ENCODE results near the gene GALNT17. TPM values are rescaled to one million over a fixed set of nuclear protein-coding genes. Genes with fewer than 3 reads are reported as not detected.

GALNT17 gene
- total and polyA plus RNA-seq, 4 donors, result 2.8 to 10.8 (median 7.4) TPM

DNA sequence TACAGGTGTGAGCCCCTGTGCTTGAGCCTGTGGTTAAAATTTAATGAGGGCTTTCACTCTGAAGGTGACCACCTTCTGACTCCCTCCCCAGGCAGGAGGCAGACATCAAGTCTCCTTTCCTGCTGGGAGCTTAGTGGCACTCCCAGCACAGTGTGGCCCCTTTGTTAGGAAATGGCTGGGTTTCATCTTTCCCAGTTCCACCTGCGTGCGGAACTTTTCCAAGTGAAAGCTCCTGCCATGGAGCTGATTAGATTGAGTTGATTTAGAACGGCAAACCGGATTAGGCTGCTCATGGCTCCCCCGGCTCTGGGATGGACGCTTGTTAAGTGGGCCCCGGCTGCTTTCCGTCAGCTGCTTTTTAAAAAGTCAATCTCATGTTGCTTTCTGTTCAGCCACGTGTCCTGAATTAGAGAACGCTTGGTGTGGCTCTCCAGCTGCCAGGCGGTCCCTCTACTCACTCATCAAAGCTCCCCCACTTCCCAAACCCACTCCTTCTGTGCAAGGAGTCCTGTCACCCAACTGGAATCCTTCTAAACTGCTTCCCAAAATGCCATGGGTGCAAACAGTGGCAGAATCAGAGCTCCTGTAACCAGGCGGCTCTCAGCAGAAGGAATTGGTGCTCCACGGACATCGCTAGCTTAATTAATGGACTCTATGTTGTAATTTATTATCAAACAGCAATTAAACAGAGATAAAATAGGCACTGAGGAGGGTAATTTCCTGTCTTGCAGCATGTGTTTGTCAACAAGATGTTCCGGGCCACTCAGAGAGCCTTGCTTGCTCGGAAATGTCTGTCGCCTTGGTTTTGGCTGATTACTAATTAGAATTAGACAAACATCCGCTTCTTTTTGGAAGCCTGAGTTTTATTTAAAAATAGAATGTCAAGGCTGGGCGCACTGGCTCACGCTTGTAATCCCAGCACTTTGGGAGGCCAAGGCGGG is 551.2 kb downstream of the GALNT17 start:
- TF ChIP-seq, protein P1, sequence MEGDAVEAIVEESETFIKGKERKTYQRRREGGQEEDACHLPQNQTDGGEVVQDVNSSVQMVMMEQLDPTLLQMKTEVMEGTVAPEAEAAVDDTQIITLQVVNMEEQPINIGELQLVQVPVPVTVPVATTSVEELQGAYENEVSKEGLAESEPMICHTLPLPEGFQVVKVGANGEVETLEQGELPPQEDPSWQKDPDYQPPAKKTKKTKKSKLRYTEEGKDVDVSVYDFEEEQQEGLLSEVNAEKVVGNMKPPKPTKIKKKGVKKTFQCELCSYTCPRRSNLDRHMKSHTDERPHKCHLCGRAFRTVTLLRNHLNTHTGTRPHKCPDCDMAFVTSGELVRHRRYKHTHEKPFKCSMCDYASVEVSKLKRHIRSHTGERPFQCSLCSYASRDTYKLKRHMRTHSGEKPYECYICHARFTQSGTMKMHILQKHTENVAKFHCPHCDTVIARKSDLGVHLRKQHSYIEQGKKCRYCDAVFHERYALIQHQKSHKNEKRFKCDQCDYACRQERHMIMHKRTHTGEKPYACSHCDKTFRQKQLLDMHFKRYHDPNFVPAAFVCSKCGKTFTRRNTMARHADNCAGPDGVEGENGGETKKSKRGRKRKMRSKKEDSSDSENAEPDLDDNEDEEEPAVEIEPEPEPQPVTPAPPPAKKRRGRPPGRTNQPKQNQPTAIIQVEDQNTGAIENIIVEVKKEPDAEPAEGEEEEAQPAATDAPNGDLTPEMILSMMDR (IDR thresholded peaks at IDR 0.05; ENCODE audit: control extremely low read depth, extremely low read depth), result no peak
- no peaks in the 10 kb centered on the region for H3K36me3 ChIP-seq (ENCODE audit: control insufficient read depth in 4 of 4, insufficient read depth in 4 of 4, low read length in 4 of 4)
- no peak overlapping the region for H3K4me3 ChIP-seq
- peaks cover 0 to 2% (median 0%) of the 10 kb centered on the region in 4 donors for H3K9me3 ChIP-seq (ENCODE audit: control insufficient read depth in 4 of 4, insufficient read depth in 3 of 4, low read length in 3 of 4)
- H3K9ac ChIP-seq (ENCODE audit: insufficient read depth in 1 of 2, low read length in 2 of 2), result peak overlapping the region in 1 of 2 donors; percentile 49
- H3K4me1 ChIP-seq (ENCODE audit: control insufficient read depth in 5 of 5, insufficient read depth in 5 of 5, low read length in 5 of 5), result peaks cover 0 to 32% (median 12%) of the 10 kb centered on the region in 5 donors
- no peak overlapping the region for H3K27ac ChIP-seq (ENCODE audit: low read depth in 1 of 2, low read length in 1 of 2)
- DNase-seq, result peak; percentile 83 to 94 (median 90)
- ATAC-seq (ENCODE audit: insufficient read depth, low FRiP score), result no peak
- 38 to 40% methylated on average over 21 of the region's 21 CpGs for WGBS, 2 donors
- no peaks in the 10 kb centered on the region for H3K27me3 ChIP-seq (ENCODE audit: control insufficient read depth in 3 of 3, insufficient read depth in 3 of 3, low read length in 2 of 3)

DNA sequence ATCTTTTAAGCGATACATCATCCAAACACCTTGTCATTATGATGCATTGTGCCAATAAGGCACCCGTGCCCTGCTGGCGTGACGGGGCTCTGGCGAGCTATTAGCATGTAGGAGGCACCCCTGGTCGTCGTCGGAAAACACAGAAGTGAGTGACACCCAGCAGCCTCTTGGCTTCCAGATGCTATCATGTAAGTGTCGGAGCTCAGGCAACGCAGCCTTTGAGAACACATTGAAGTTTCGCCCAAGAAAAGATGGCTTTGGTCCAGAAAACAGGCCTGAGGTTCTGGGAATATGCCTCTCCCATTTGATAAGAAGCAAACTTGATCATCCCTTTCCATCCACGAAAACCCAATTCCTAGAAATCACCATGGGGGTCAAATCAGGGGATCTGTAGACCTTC is 555.3 kb downstream of the GALNT17 start:
- peak; percentile 63 to 84 (median 79) for DNase-seq
- TF ChIP-seq, protein P1 (IDR thresholded peaks at IDR 0.05; ENCODE audit: control extremely low read depth, extremely low read depth), result no peak
- Histone ChIP-seq H3K4me1 (ENCODE audit: control insufficient read depth in 5 of 5, insufficient read depth in 5 of 5, low read length in 5 of 5) (peaks cover 0 to 35% (median 12%) of the 10 kb centered on the region in 5 donors), H3K9me3 (ENCODE audit: control insufficient read depth in 4 of 4, insufficient read depth in 3 of 4, low read length in 3 of 4) (peaks cover 0 to 2% (median 0%) of the 10 kb centered on the region in 4 donors), H3K4me3 (no peak overlapping the region), H3K36me3 (ENCODE audit: control insufficient read depth in 4 of 4, insufficient read depth in 4 of 4, low read length in 4 of 4) (no peaks in the 10 kb centered on the region), H3K27ac (ENCODE audit: low read depth in 1 of 2, low read length in 1 of 2) (no peak overlapping the region), H3K9ac (ENCODE audit: insufficient read depth in 1 of 2, low read length in 2 of 2) (no peak overlapping the region), H3K27me3 (ENCODE audit: control insufficient read depth in 3 of 3, insufficient read depth in 3 of 3, low read length in 2 of 3) (no peaks in the 10 kb centered on the region)
- WGBS, 2 donors, result 68 to 77% methylated on average over 12 of the region's 12 CpGs
- no peak for ATAC-seq (ENCODE audit: insufficient read depth, low FRiP score)

DNA sequence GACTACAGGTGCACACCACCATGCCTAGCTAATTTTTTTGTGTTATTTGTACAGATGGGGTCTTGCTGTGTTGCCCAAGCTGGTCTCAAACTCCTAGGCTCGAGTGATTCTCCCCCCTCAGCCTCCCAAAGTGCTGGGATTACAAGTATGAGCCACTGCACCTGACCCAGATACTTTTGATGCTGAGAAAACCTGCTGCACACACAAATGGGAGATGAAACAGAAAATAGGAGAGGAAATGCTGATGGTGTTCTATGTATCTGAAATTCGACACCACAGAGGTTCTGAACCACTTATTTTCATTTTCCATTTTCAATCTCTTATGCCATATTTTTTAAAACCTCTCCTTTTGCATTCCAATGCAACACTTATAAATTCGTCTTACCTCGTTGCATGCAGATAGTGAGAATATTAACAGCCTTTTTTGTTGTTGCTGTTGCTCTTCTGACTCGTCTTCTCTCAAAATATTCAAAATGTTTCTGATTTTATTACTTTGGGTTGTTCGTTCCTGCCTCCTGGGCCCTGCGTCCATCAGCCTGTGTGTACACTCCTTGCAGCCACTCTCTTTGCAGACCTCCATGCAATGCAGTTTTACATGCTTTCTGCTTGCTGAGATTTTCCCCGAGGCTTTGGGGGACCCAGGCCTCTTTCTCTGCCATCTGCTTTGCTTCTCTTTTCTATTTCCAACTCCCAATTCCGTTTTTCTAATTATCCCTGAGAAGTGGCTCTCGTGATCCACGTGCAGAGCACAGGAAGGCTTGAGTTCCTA is 556.1 kb downstream of the GALNT17 start:
- 62 to 72% methylated on average over 11 of the region's 11 CpGs for WGBS, 2 donors
- Histone ChIP-seq H3K27me3 (ENCODE audit: control insufficient read depth in 3 of 3, insufficient read depth in 3 of 3, low read length in 2 of 3) (no peaks in the 10 kb centered on the region), H3K9ac (ENCODE audit: insufficient read depth in 1 of 2, low read length in 2 of 2) (no peak overlapping the region), H3K9me3 (ENCODE audit: control insufficient read depth in 4 of 4, insufficient read depth in 3 of 4, low read length in 3 of 4) (peaks cover 0 to 2% (median 0%) of the 10 kb centered on the region in 4 donors), H3K36me3 (ENCODE audit: control insufficient read depth in 4 of 4, insufficient read depth in 4 of 4, low read length in 4 of 4) (no peaks in the 10 kb centered on the region), H3K4me3 (no peak overlapping the region), H3K4me1 (ENCODE audit: control insufficient read depth in 5 of 5, insufficient read depth in 5 of 5, low read length in 5 of 5) (peaks cover 0 to 29% (median 9%) of the 10 kb centered on the region in 5 donors), H3K27ac (ENCODE audit: low read depth in 1 of 2, low read length in 1 of 2) (no peak overlapping the region)
- DNase-seq (no peak), ATAC-seq (ENCODE audit: insufficient read depth, low FRiP score) (no peak)
- TF ChIP-seq, protein P1 (IDR thresholded peaks at IDR 0.05; ENCODE audit: control extremely low read depth, extremely low read depth), result no peak

Data from lung (tissue), 12 donors.